G401 (cell line): ENCODE results near the gene CORO6. TPM values are rescaled to one million over a fixed set of nuclear protein-coding genes. Genes with fewer than 3 reads are reported as not detected.
A peak's percentile ranks its signal among the peaks of the same experiment; 100 is the strongest.

Source experiments
- DNase-seq: peaks from one replicate; pipeline ENCODE4 v3.0.0-alpha.2; 2015; ENCODE audit warnings: low spot score
- in situ Hi-C: cut with HindIII; loops from 2 replicates; pipeline ENCODE4 v1.10.0; 2016; ENCODE audit warnings: low sequenced_read_pairs, mixed read lengths
- total RNA-seq: library from RNA; depleted of rRNA; stranded (reverse); fragments of >200 nt; shearing (Covaris generic); gene quantifications from 2 replicates; pipeline ENCODE4 v1.2.3, GENCODE V29; 2014

The CORO6 gene
- total RNA-seq, 1 experiment from 2014 or later = 9.7 TPM

DNA sequence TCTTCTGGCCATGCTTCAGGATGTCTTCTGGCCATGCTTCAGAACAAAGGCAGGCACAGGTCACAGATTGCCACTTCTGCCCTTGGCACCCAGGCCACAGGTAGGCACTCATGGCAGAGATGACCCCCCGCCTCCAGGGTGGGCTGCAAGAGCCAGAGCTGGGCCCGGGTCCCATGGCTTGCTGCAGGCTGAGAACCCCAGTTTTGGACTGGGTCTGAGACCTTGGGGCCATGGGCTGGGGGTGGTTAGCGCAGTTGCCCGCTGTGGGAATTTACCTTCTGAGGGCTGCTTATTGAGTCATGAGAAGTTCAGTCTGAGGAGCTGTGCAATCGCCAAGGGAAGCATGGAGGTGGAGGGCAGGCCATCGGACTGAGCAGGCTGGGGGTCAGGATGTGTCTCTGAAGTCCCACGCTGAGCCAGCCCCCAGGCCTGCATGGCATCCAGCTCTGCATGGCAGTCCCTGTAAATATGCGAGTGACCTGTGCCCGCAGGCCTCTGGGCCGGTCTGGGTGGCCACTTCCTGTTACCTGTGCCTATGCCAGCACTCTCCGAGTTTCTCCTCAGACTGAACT is 28.1 kb downstream of the CORO6 start:
- no peak for DNase-seq
- in situ Hi-C loops = no loop called here

DNA sequence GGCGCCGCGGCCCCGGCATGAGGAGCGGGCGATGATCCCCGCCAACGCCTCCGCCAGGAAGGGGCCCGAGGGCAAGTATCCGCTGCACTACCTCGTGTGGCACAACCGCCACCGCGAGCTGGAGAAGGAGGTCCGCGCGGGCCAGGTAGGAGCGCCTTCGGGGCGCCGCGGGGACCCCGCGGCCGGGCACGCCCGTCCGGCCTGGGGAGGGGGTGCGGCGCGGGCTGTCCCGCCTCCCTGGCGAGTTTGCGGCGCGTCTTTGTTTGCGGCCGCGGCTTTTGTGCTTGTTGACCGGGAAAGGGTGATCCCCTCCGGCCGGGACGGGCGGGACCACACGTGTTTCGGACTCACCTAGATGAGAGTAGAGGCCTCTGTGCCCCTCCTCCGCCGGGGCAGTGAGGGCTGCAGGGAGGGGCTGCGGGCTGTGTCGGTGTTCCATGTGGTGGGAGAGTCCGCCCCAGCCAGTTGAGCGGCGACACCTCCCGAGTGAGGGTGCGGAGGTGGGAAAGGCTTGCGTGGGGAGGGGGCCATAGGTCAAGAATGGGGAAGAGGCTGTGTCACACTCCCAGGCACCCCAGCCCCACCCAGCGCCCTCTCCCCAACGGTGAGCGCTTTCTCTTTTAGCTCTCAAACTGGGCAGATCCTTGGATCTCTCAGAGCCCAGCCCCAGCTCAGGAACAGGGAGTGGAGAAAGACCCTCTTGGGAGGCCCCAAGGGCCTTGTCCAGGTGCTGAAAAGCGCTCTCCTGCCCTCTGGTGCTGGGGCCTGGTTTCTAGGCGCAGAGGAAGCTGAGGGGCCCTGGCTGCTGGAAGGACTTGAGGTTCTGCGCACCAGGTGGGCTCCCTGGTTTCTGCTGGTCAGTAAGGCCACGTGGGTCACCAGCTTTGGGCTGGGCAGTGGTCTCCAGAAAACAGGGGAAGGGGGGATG is 28.9 kb downstream of the CORO6 start:
- in situ Hi-C loops = no loop called here
- no peak for DNase-seq

DNA sequence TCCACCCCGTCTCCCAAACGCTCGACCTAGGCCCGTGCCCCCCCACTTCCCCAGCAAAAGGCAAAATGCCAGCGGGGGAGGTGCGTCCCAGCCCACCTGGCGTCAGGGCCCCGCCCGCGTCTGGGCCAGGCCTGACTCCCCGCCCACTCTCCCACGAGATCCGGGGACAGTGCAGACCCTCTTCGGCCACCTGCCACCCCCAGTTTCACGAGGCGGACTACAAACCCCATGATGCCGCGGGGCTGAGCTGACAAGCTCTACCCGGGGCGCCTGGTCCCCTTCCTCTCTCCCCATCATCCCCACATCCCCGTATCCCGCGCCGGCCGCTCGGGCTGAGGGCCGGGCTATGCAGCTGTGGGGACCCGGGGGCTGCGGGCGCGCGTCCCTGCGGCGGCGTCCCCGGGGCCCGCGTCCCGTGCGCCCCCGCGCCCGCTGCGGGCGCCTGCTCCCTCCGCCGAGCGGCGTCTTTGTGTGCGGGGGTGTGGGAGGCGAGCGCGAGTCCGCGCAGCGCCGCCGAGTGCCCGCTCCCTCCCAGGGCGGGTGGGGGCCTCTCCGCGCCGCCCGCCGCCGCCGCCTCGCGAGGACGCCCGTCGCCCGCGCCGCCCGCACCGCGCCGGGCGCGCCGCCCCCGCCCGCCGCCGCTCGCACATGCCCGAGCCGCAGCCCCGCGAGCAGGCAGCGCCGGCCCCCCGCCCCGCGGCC is 29.7 kb downstream of the CORO6 start, which contains the start of gene ANKRD13B:
Gene ANKRD13B, plus strand, starts transcription at position 283 of the 702 bp plus-strand sequence. CDS start 490 bp downstream, outside the sequence.
- DNase-seq = peak; percentile 76
- in situ Hi-C loops = no loop called here

DNA sequence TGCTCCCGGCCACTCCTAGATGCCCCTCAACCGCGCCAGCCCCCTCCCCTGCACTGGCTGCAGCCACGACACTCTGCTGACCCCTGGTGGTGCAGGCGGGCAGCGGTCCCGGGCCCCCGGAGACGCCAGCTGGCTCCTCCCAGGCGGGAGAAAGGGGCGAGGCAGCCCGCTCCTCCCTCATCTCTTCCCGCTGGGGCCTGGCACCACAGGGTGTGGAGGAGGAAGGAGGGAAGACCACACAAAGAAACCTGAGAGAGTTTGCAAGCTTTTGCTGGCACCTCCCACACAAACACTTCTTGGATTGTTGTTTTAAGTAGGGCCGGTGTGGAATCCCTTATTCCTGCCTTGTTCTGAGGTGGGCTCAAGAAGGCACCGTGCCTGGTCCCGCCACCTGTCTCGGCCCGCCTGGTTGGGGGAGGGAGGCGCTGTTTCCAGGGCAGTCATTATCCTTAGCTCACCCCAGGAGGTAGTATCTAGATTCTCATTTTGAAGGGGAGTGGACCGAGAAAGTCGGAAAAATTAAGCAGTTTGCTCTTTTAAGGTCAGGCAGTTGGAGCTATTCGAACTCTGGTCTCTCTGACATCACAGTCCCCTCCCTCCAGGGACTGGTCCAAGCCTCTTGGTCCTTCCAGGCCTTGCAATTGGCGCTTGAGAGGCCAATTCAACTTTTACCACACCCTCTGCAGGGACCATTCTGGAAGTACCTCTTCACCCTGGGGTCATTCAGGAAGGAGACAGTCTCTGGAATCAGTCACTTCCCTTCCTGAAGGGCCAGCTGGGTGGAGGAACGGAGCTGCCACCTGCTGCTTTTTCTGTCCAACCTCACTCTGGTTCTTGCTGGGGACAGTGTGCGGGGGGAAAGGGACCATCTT is 30.7 kb downstream of the CORO6 start:
- in situ Hi-C loops = no loop called here

DNA sequence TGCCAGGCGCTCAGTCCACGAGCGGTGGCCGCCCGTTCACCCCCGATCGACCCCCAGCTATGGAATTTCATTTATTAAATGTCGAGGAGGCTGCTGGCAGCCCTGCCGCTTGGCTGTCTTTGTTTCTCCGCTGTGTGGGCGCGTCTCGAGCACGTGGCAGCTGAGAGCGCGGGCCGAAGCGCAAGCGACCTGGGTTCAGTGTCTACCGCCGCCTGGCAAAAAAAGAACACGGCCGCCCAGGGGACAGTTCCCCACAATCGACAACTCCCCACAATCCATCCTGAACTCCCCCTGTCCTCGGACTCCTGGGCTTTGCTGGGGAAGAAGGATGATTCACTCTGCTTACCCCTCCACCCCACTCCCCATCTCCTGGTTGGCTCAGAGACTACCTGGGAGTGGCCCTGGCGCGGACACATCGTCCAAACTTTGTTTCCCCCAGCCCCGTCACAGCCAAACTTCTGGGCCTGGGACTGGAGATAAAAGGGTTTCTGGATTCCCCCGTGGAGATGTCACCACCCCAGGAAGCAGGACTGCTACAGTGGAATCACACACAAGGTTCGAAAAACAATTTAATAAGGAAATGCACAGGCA is 31.5 kb downstream of the CORO6 start:
- DNase-seq = peak; percentile 57
- in situ Hi-C loops = no loop called here

More for the DNA sequence above, 30.7 kb downstream of the CORO6 start:
- DNase-seq = peak; percentile 80

DNA sequence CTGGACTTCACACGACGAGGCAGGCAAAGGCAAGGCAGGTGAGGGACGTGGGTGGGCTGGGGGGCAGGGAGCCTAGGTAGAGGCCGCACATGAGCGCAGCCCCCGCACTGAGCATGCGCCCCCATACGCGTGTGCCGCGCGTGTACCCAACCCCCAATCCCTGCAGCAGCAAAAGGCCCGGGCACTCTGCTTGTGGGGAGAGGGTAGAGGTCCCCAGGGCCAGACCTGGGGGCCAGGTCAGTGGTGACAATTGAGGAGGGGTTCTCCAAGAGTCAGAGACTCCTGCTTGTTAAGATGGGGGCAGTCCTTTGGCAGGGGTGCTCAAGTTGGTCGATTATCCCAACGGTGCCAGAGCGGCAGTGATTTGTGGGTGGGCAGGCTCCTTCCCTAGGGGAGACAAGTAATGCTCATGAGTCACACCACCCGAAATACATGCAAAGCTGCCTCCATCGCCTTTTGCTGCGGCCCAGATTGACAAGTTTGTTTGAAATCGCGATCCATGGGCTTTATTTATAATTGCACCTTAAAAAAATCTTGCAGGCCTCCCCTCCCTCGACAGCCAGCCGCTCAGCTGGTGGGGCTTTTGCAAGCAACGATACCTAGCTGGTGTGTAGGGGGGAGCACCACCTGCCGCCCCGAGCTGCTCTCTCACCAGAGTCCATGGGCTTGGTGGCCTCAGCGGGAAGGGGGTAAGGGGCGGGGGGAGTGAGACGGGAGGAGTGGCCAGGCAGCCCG is 32.1 kb downstream of the CORO6 start:
- in situ Hi-C loops = no loop called here
- peak; percentile 47 for DNase-seq

DNA sequence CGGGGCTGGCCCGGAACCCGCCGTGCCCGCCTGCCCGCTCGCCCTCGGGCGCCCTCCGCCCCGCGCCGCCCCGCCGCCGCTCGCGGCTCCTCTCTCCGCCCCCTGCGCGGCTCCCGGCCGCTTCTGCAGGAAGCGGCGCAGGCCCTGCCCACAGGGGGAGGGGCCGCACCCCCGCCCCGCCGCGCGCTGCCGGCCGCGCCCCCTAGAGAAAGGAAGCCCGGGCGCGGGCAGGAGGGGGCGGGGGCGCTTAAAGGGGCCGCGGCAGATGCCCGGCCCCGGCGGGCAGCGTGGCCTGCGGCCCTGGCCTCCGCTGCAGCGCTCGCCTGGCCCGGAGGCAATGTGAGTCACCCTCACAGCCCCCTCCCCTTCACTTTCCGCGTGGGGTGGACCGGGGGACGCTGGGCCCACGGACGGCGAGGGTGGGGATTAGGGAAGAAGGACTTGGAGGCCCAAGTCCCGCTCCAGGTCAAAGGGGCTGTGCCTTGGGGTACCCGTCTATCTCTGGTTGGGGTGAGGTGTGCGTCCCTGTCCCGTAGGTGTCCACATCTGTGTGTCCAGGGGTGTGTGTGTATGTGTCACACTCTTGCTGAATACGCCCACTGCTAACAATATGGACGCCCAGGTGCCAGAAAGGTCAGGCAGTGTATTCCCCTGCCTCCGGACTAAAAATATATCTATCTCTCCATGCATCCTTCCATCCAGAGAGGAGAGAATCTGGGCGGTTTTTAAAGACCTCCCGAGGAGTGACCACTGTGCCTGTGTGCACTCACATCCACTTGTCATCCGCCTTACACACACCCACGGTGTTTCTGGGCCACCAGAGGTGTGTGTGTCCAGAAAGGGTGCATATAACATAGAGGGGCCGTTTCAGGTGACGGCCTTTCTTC is 32.9 kb downstream of the CORO6 start, which contains the start of gene GIT1:
Gene GIT1, minus strand, starts transcription at position 125 of the 887 bp plus-strand sequence. CDS start 270 bp downstream, outside the sequence.
- in situ Hi-C loops = no loop called here
- peak; percentile 88 for DNase-seq

DNA sequence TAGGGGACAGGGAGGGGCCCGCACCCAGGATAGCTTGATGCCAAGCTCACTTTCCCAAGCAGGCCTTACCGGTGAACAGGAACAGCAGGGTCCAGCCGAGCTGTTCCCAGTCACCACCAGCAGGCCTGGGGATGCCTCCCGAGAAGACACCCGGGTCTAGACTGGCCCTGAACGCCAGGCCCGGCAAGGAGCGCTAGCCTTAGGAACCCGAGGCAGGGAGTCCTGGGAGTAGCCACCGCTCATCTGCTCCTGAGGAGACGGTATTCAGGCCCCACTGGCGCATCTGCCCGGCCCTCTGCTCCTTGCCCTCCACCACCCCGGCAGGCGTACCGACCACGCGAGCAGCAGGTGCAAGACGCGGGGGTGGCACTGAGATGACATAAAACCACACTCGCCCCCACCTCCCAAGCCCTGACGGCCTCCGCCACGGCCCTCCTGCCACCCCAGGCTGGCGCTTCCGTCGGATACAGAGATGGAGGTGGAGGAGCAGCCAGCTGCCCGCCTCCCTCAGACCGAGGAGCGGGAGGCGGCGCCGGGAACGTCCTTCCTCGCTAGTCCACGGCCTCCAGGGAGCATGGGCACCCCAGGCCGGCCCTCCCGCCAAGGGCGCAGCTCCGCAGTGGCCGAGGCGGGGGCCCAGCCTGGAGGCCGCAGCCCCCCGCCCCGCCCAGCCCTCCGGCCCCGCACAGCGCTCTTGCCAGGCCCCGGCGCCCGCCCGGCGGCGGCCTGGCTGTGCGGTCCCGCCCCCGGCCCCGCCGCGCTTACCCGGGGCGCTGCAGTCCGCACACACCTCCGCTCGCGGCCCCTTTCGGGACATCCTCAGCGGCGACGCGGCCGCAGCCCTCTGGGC is 33.9 kb downstream of the CORO6 start:
- DNase-seq = peak; percentile 36
- in situ Hi-C loops = no loop called here

DNA sequence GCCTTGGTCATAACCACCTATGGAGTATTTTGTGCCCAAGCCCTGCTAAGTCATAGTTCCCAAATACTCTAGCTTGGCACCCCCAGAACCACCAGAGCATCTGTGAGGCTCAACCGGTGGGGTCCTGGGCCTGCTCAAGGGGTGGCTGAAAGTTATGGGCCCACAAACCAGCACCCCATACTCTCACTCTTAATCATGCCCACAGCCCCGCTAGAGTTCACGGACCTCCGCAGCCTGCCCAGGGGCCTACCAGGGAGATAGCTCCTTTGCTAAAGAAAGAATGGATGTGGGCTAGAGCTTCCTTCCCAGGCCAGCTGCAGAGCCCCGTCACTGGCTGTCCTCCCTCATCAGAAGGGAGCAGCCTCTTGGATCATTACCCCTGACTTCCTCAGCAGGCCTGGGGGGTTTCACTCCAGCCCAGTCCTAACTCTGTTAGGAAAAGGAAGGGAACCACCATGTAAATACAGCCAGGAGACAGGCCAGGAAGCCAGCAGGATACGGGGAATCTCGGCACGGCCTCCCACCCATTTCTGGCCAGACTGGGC is 34.6 kb downstream of the CORO6 start:
- in situ Hi-C loops = no loop called here
- DNase-seq = no peak

DNA sequence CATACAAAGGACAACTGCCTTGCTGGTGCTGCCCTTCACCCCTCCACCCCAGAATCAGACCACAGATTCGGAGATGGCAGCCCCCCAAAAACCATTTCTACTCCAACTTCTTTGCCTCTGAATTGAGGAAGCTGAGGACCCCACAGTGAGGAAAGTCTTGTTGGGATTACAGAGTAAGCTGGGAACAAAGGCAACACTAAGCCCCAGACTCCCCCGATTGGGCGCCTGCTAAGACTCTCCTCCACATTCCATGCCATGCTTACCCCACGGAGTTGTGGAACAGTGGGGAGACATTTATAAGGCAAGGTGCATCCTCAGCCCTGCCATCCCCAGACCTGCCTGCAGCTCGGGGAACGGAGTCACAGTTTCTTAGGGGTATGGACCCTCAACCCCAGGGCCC is 35.1 kb downstream of the CORO6 start:
- in situ Hi-C loops = no loop called here
- DNase-seq = no peak

DNA sequence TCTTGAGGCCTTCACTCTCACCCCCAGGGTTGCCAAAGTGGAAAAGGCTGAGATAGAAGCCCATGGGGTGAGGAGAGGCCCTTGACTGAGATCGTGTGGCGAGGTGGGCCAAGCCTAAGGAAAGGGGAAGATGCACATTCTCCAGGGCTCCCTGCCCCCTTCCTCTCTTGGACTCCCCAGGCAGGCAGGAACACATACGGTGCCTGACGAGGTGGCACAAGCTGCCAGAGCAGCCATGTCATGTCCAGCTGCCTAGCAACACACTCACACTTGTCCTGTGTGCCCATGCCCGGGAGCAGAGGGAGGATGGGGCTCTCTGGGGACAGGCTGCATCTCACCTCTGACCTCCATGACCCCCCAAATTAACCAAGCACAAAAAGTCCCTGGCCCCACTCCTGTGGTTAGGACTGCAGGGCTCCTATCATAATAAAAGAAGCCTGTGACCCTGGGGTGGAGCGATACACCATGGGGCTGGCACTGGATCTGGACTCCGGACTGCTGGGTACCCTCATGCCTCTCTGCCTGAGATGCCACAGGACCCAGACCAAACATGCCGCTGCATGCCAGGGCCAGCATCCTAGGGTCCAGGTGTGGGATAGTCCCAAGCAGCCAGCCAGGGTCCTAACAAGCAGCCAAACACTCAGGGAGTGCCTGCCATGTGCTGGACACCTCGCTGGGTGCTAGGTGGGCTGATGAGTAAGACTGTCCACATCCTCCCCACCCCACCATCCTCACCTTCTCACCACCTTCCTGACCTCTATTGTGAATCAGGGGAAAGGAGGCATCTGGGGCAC is 35.8 kb downstream of the CORO6 start:
- in situ Hi-C loops = no loop called here
- no peak for DNase-seq

DNA sequence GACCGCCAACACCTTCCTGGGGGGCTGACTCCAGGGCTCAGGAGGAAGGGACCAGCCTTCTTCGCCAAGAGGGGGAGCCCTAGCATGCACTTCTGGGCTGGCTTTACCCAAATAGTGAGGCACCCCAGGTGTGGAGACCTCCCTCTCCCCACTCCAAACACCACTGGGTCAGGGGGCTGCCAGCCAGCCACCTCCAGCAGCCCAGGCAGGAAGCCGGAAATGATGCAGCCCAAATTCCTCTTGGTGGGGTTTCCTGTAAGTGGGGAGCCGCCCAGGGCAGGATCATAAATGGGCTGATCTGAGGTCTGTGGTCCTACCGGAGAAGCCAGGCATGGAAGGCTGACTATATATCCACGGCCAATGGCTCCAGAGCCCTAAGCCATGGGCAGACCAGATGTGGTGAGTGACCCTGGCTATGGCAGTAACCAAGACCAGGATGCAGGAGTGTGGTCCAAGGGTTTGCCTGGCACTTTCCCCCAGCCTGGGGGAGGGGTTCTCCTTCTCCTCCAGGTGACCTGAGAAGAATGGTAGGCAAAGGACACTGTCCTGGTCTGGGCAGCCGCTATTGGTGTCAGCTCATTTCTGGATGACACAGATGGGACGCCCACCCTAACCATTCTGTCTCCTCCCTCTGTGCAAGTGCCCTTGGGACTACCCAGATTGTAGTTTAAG is 37.5 kb downstream of the CORO6 start:
- in situ Hi-C loops = no loop called here
- DNase-seq = no peak

DNA sequence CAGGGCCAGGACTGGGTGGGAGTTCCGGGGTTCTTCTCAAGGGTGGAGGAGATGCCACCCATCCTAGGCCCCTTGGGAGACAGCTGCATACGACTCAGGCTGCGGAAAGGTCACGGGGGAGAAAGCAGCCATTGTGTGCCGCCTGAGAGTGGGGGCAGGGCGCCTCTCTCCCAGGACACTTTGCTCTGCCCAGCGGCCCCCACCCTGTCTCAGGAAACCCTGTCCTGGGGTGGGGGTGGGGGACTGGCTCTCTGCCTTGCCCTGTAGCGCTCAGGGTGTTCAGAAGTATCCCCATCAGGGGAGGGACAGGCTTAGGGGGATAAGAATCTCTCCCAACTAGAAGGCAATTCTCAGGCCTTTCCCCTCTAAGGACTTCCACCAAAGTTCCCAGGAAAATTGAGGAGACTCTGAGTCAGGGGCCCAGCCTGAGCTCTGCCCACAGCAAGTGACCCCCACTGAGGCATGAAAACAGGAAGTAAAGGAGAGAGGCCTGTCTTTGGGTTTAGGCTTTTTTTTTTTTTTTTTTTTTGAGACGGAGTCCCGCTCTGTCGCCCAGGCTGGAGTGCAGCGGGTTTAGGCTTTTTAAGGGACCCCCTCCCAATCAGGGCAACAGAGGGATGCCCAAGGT is 38.1 kb downstream of the CORO6 start:
- no peak for DNase-seq
- in situ Hi-C loops = no loop called here
